Liver (tissue), 9 donors: ENCODE data around the gene SPHK2. TPM values are rescaled to one million over a fixed set of nuclear protein-coding genes. Genes with fewer than 3 reads are reported as not detected.

Experiments used
- DNase-seq: peaks from one replicate; pipeline ENCODE4 v3.0.0-alpha.2; 2017; ENCODE audit warnings: low spot score
- H3K27ac ChIP-seq, 2 donors: one replicate each; pipeline ENCODE4 v1.7.0; 2013; ENCODE audit warnings: inconsistent platforms in 2 of 2, low read length in 2 of 2, control low read depth in 1 of 2, low read depth in 1 of 2, mild to moderate bottlenecking in 1 of 2
- H3K27me3 ChIP-seq, 4 donors: one replicate each; pipeline versions ENCODE4 v1.6.1 to v1.7.0; 2013; ENCODE audit warnings: low read length in 3 of 4, inconsistent platforms in 1 of 4, mild to moderate bottlenecking in 1 of 4, moderate library complexity in 1 of 4; ENCODE audit not compliant: control insufficient read depth in 4 of 4, insufficient read depth in 4 of 4
- H3K36me3 ChIP-seq, 4 donors: one replicate each; pipeline versions ENCODE4 v1.6.1 to v1.7.0; 2013; ENCODE audit warnings: low read length in 3 of 4, mild to moderate bottlenecking in 3 of 4, low read depth in 1 of 4, moderate library complexity in 1 of 4; ENCODE audit not compliant: control insufficient read depth in 4 of 4, insufficient read depth in 3 of 4
- H3K4me1 ChIP-seq, 4 donors: one replicate each; pipeline versions ENCODE4 v1.6.1 to v1.7.0; 2013; ENCODE audit warnings: low read length in 3 of 4, mild to moderate bottlenecking in 3 of 4, moderate library complexity in 1 of 4; ENCODE audit not compliant: control insufficient read depth in 4 of 4, insufficient read depth in 4 of 4
- H3K4me3 ChIP-seq, 3 donors: one replicate each; pipeline versions ENCODE4 v1.6.1 to v1.7.0; 2013; ENCODE audit warnings: low read length in 3 of 3, control low read depth in 1 of 3, low read depth in 1 of 3, mild to moderate bottlenecking in 1 of 3
- H3K9ac ChIP-seq, 2 donors: one replicate each; pipeline ENCODE4 v1.7.0; 2013; ENCODE audit warnings: low read length in 2 of 2, mild to moderate bottlenecking in 2 of 2, moderate library complexity in 2 of 2, control low read depth in 1 of 2, low read depth in 1 of 2
- H3K9me3 ChIP-seq, 4 donors: one replicate each; pipeline versions ENCODE4 v1.6.1 to v1.7.0; 2013; ENCODE audit warnings: low read length in 3 of 4; ENCODE audit not compliant: control insufficient read depth in 4 of 4
- EGR1 ChIP-seq, 2 donors: IDR thresholded peaks; 2 replicates each; pipeline ENCODE4 v1.6.1; 2016 to 2018; ENCODE audit warnings: antibody characterized with exemption in 2 of 2, low read depth in 2 of 2
- FOXA1 ChIP-seq: IDR thresholded peaks from 2 replicates; pipeline ENCODE4 v1.6.1; 2016; ENCODE audit warnings: antibody characterized with exemption
- FOXA2 ChIP-seq: IDR thresholded peaks from 2 replicates; pipeline ENCODE4 v1.6.1; 2016; ENCODE audit warnings: antibody characterized with exemption
- GABPA ChIP-seq, 2 donors: IDR thresholded peaks in 1 of 2; conservative IDR thresholded peaks in 1 of 2; 2 replicates each; pipeline ENCODE4 v1.6.1; 2016; ENCODE audit warnings: antibody characterized with exemption in 2 of 2, mild to moderate bottlenecking in 1 of 2, moderate library complexity in 1 of 2
- HNF4A ChIP-seq, 2 donors: conservative IDR thresholded peaks; 2 replicates each; pipeline ENCODE4 v1.6.1; 2016; ENCODE audit warnings: antibody characterized with exemption in 2 of 2, mild to moderate bottlenecking in 2 of 2
- HNF4G ChIP-seq: IDR thresholded peaks from 2 replicates; pipeline ENCODE4 v1.6.1; 2016; ENCODE audit warnings: antibody characterized with exemption
- JUND ChIP-seq, 2 donors: IDR thresholded peaks; 2 replicates each; pipeline ENCODE4 v1.6.1; 2016; ENCODE audit warnings: antibody characterized with exemption in 2 of 2
- NR2F2 ChIP-seq: IDR thresholded peaks from 2 replicates; pipeline ENCODE4 v1.6.1; 2016; ENCODE audit warnings: antibody characterized with exemption
- RAD21 ChIP-seq, 2 donors: IDR thresholded peaks; 2 replicates each; pipeline ENCODE4 v1.6.1; 2016; ENCODE audit warnings: antibody characterized with exemption in 2 of 2, mild to moderate bottlenecking in 2 of 2
- RXRA ChIP-seq, 2 donors: IDR thresholded peaks; 2 replicates each; pipeline ENCODE4 v1.6.1; 2017 to 2018; ENCODE audit warnings: antibody characterized with exemption in 2 of 2, mild to moderate bottlenecking in 1 of 2
- SP1 ChIP-seq: IDR thresholded peaks from 2 replicates; pipeline ENCODE4 v1.6.1; 2018; ENCODE audit warnings: antibody characterized with exemption, mild to moderate bottlenecking
- TAF1 ChIP-seq: conservative IDR thresholded peaks from 2 replicates; pipeline ENCODE4 v1.6.1; 2016; ENCODE audit warnings: antibody characterized with exemption, mild to moderate bottlenecking
- YY1 ChIP-seq: IDR thresholded peaks from 2 replicates; pipeline ENCODE4 v1.6.1; 2016; ENCODE audit warnings: antibody characterized with exemption, mild to moderate bottlenecking
- WGBS: extraction: QIAGEN DNeasy Blood & Tissue Kit; methylation state at CpG from one replicate; pipeline ENCODE4 v1.1.7; 2013; 5-methylcytosine and 5-hydroxymethylcytosine counted together
- polyA plus RNA-seq, 2 donors: library from polyadenylated mRNA; stranded (reverse) in 1 of 2; unstranded in 1 of 2; fragments of 200-250 nt in 1 of 2; fragments of >200 nt in 1 of 2; fragmentation: Nextera tagmentation in 1 of 2; extraction: Ambion mirVana in 1 of 2; gene quantifications; one replicate each; pipeline versions ENCODE4 v1.2.1 to v1.2.3, GENCODE V29; 2013 to 2015
- total RNA-seq, 2 donors: library from RNA; depleted of rRNA; stranded (reverse); fragments of >200 nt; gene quantifications; one replicate each; pipeline ENCODE4 v1.2.3, GENCODE V29; 2014
- TF ChIP-seq, protein P1 (sequence below): IDR thresholded peaks from 2 replicates; pipeline ENCODE4 v1.6.1; 2016; ENCODE audit warnings: antibody characterized with exemption
- TF ChIP-seq, protein P2 (sequence below): IDR thresholded peaks from 2 replicates; pipeline ENCODE4 v1.6.1; 2016; ENCODE audit warnings: antibody characterized with exemption
- TF ChIP-seq, protein P3 (sequence below): IDR thresholded peaks from 2 replicates; pipeline ENCODE4 v1.6.1; 2016; ENCODE audit warnings: antibody characterized with exemption
- TF ChIP-seq, protein P4 (sequence below): fragments of 150-350 bp; IDR thresholded peaks from 2 replicates; pipeline ENCODE4 v1.5.1; 2017; ENCODE audit warnings: improper control_type of control experiment, low read depth, low read length; ENCODE audit not compliant: missing input control
- TF ChIP-seq, protein P5 (sequence below): IDR thresholded peaks from 2 replicates; pipeline ENCODE4 v1.6.1; 2016; ENCODE audit warnings: antibody characterized with exemption, mild to moderate bottlenecking
- donor health status: healthy.
- donor health status: healthy.
- donor health status: healthy.
- donor health status: healthy.
- donor health status: healthy.

The SPHK2 gene
- total and polyA plus RNA-seq, 4 donors, result 9.6 to 17.3 (median 12.3) TPM

DNA sequence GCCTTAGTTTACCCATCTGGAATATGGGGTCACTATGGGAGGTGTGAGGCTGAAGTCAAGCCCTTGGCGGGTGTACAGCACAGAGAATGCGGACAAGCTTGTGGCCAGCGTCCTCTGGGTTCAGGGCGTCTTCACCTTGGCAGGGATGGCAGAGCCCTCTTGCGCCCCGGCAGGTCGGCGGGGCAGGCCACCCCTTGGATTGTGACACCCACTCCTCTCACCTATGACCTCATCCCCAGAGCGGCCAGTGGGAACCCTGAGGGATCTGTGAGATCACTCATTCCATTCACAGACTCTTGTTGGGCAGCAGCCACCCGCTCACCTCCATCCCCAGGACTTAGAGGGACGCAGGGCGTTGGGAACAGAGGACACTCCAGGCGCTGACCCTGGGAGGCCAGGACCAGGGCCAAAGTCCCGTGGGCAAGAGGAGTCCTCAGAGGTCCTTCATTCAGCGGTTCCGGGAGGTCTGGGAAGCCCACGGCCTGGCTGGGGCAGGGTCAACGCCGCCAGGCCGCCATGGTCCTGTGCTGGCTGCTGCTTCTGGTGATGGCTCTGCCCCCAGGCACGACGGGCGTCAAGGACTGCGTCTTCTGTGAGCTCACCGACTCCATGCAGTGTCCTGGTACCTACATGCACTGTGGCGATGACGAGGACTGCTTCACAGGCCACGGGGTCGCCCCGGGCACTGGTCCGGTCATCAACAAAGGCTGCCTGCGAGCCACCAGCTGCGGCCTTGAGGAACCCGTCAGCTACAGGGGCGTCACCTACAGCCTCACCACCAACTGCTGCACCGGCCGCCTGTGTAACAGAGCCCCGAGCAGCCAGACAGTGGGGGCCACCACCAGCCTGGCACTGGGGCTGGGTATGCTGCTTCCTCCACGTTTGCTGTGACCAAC lies 12.6 kb upstream of the SPHK2 start, which contains the start of gene SPACA4:
Gene SPACA4 (plus strand): TSS at position 280 of the 896 bp plus-strand sequence. CDS start 237 bp downstream, at position 517.
- TF ChIP-seq EGR1 (IDR thresholded peaks at IDR 0.05; ENCODE audit: low read depth in 2 of 2) (no peak), FOXA1 (no peak), TAF1 (no peak), JUND (IDR thresholded peaks at IDR 0.05) (no peak), GABPA (IDR thresholded peaks at IDR 0.05 in 1 of 2, conservative IDR thresholded peaks at IDR 0.05 in 1 of 2) (no peak), RAD21 (IDR thresholded peaks at IDR 0.05) (no peak), YY1 (no peak), RXRA (IDR thresholded peaks at IDR 0.05) (no peak), NR2F2 (no peak), HNF4G (no peak), SP1 (no peak), HNF4A (conservative IDR thresholded peaks at IDR 0.05) (no peak), FOXA2 (no peak)
- TF ChIP-seq, protein P1, sequence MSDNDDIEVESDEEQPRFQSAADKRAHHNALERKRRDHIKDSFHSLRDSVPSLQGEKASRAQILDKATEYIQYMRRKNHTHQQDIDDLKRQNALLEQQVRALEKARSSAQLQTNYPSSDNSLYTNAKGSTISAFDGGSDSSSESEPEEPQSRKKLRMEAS, result no peak
- TF ChIP-seq, protein P2, sequence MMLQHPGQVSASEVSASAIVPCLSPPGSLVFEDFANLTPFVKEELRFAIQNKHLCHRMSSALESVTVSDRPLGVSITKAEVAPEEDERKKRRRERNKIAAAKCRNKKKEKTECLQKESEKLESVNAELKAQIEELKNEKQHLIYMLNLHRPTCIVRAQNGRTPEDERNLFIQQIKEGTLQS, result no peak
- TF ChIP-seq, protein P3, sequence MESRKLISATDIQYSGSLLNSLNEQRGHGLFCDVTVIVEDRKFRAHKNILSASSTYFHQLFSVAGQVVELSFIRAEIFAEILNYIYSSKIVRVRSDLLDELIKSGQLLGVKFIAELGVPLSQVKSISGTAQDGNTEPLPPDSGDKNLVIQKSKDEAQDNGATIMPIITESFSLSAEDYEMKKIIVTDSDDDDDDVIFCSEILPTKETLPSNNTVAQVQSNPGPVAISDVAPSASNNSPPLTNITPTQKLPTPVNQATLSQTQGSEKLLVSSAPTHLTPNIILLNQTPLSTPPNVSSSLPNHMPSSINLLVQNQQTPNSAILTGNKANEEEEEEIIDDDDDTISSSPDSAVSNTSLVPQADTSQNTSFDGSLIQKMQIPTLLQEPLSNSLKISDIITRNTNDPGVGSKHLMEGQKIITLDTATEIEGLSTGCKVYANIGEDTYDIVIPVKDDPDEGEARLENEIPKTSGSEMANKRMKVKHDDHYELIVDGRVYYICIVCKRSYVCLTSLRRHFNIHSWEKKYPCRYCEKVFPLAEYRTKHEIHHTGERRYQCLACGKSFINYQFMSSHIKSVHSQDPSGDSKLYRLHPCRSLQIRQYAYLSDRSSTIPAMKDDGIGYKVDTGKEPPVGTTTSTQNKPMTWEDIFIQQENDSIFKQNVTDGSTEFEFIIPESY, result no peak
- TF ChIP-seq, protein P4, sequence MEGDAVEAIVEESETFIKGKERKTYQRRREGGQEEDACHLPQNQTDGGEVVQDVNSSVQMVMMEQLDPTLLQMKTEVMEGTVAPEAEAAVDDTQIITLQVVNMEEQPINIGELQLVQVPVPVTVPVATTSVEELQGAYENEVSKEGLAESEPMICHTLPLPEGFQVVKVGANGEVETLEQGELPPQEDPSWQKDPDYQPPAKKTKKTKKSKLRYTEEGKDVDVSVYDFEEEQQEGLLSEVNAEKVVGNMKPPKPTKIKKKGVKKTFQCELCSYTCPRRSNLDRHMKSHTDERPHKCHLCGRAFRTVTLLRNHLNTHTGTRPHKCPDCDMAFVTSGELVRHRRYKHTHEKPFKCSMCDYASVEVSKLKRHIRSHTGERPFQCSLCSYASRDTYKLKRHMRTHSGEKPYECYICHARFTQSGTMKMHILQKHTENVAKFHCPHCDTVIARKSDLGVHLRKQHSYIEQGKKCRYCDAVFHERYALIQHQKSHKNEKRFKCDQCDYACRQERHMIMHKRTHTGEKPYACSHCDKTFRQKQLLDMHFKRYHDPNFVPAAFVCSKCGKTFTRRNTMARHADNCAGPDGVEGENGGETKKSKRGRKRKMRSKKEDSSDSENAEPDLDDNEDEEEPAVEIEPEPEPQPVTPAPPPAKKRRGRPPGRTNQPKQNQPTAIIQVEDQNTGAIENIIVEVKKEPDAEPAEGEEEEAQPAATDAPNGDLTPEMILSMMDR, result no peak
- TF ChIP-seq, protein P5, sequence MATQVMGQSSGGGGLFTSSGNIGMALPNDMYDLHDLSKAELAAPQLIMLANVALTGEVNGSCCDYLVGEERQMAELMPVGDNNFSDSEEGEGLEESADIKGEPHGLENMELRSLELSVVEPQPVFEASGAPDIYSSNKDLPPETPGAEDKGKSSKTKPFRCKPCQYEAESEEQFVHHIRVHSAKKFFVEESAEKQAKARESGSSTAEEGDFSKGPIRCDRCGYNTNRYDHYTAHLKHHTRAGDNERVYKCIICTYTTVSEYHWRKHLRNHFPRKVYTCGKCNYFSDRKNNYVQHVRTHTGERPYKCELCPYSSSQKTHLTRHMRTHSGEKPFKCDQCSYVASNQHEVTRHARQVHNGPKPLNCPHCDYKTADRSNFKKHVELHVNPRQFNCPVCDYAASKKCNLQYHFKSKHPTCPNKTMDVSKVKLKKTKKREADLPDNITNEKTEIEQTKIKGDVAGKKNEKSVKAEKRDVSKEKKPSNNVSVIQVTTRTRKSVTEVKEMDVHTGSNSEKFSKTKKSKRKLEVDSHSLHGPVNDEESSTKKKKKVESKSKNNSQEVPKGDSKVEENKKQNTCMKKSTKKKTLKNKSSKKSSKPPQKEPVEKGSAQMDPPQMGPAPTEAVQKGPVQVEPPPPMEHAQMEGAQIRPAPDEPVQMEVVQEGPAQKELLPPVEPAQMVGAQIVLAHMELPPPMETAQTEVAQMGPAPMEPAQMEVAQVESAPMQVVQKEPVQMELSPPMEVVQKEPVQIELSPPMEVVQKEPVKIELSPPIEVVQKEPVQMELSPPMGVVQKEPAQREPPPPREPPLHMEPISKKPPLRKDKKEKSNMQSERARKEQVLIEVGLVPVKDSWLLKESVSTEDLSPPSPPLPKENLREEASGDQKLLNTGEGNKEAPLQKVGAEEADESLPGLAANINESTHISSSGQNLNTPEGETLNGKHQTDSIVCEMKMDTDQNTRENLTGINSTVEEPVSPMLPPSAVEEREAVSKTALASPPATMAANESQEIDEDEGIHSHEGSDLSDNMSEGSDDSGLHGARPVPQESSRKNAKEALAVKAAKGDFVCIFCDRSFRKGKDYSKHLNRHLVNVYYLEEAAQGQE, result no peak
- H3K4me3 ChIP-seq, result no peak within 1 kb of the TSS
- 88% methylated on average over 39 of the region's 39 CpGs for WGBS
- H3K4me1 ChIP-seq, result no peaks in the 10 kb centered on the region
- no peaks in the 10 kb centered on the region for H3K36me3 ChIP-seq
- H3K27me3 ChIP-seq, result no peaks in the 10 kb centered on the region
- no peak for DNase-seq
- H3K9ac ChIP-seq, result no peak within 1 kb of the TSS
- H3K9me3 ChIP-seq, result no peaks in the 10 kb centered on the region
- H3K27ac ChIP-seq, result no peak within 1 kb of the TSS
